Jurkat, Clone E6-1 (cell line): ENCODE results near the gene SLC25A28.
"Not testable (repeated sequence)": the region's sequence is repeated elsewhere in the genome, so short reads cannot be mapped to it uniquely, and the experiment has no call there.

Experiments used
- DNase-seq: peaks from one replicate; pipeline ENCODE4 v3.0.0-alpha.2; 2011; ENCODE audit warnings: low read depth, low spot score
- H3K4me3 ChIP-seq: 2 replicates; pipeline ENCODE4 v1.5.1; 2011; ENCODE audit warnings: mild to moderate bottlenecking, low read length, control low read depth, moderate library complexity

SLC25A28 gene

GRCh38 chr10:99596708-99597107, 23.5 kb downstream of the SLC25A28 start:
- DNase-seq, H3K4me3 ChIP-seq: not testable (repeated sequence)

- no peak overlapping the region for H3K4me3 ChIP-seq
- no peak for DNase-seq
Observed at GRCh38 chr10:99595770-99596465, 24.3 kb downstream of the SLC25A28 start.

- H3K4me3 ChIP-seq: no peak overlapping the region
- no peak for DNase-seq
Observed at GRCh38 chr10:99595236-99595635, 25.0 kb downstream of the SLC25A28 start.

- no peak overlapping the region for H3K4me3 ChIP-seq
- no peak for DNase-seq
Observed at GRCh38 chr10:99593312-99593711, 26.9 kb downstream of the SLC25A28 start.

- H3K4me3 ChIP-seq: no peak overlapping the region
Observed at GRCh38 chr10:99590799-99591198, 29.4 kb downstream of the SLC25A28 start.

GRCh38 chr10:99583687-99584086, 36.6 kb downstream of the SLC25A28 start:
- DNase-seq: no peak

More at GRCh38 chr10:99590799-99591198, 29.4 kb downstream of the SLC25A28 start:
- no peak for DNase-seq

GRCh38 chr10:99582255-99582770, 37.9 kb downstream of the SLC25A28 start:
- DNase-seq: no peak
- no peak overlapping the region for H3K4me3 ChIP-seq

More at GRCh38 chr10:99583687-99584086, 36.6 kb downstream of the SLC25A28 start:
- no peak overlapping the region for H3K4me3 ChIP-seq

GRCh38 chr10:99579971-99580370, 40.3 kb downstream of the SLC25A28 start:
- H3K4me3 ChIP-seq: no peak overlapping the region
- DNase-seq: no peak

- no peak for DNase-seq
- no peak overlapping the region for H3K4me3 ChIP-seq
Observed at GRCh38 chr10:99573790-99574189, 46.4 kb downstream of the SLC25A28 start.

GRCh38 chr10:99571816-99572215, 48.4 kb downstream of the SLC25A28 start:
- no peak for DNase-seq
- no peak overlapping the region for H3K4me3 ChIP-seq

- no peak for DNase-seq
- H3K4me3 ChIP-seq: no peak overlapping the region
Observed at GRCh38 chr10:99569961-99570360, 50.3 kb downstream of the SLC25A28 start.

- no peak for DNase-seq
- no peak overlapping the region for H3K4me3 ChIP-seq
Observed at GRCh38 chr10:99569253-99569939, 50.8 kb downstream of the SLC25A28 start.

GRCh38 chr10:99565166-99565565, 55.1 kb downstream of the SLC25A28 start:
- no peak for DNase-seq
- H3K4me3 ChIP-seq: no peak overlapping the region

- H3K4me3 ChIP-seq: no peak overlapping the region
- no peak for DNase-seq
Observed at GRCh38 chr10:99564361-99564760, 55.9 kb downstream of the SLC25A28 start.

GRCh38 chr10:99562631-99563030, 57.6 kb downstream of the SLC25A28 start:
- no peak for DNase-seq
- no peak overlapping the region for H3K4me3 ChIP-seq
